ENCODE data around the gene LGMN.

GRCh38 chr14:92684801-92685560 is 63.4 kb downstream of the LGMN start:
- TF ChIP-seq CTCF (conservative IDR thresholded peaks at IDR 0.05) (no peak), EZH2 (IDR thresholded peaks at IDR 0.05; ENCODE audit: low read depth) (no peak)

Measured in PC-9 (cell line).